Adipocyte (in vitro differentiated cells): Measurements from ENCODE around the gene PRKCA.
"Not testable (repeated sequence)": the region's sequence is repeated elsewhere in the genome, so short reads cannot be mapped to it uniquely, and the experiment has no call there.

Experiments
- DNase-seq: peaks from one replicate; pipeline ENCODE4 v3.0.0-alpha.2; 2015; ENCODE audit warnings: low read depth
- H3K27me3 ChIP-seq: replicated peaks from 2 replicates; pipeline ENCODE4 v1.7.0; 2013; ENCODE audit warnings: mild to moderate bottlenecking, low read length, moderate library complexity; ENCODE audit not compliant: control insufficient read depth, insufficient read depth
- H3K36me3 ChIP-seq: 2 replicates; pipeline ENCODE4 v1.7.0; 2013; ENCODE audit warnings: low read length, mild to moderate bottlenecking, moderate library complexity; ENCODE audit not compliant: control insufficient read depth, insufficient read depth, severe bottlenecking
- H3K4me1 ChIP-seq: 2 replicates; pipeline ENCODE4 v1.7.0; 2013; ENCODE audit warnings: mild to moderate bottlenecking, low read length, moderate library complexity; ENCODE audit not compliant: control insufficient read depth, insufficient read depth
- H3K4me3 ChIP-seq: 2 replicates; pipeline ENCODE4 v1.7.0; 2013; ENCODE audit warnings: mild to moderate bottlenecking, low read length, moderate library complexity
- H3K9ac ChIP-seq: 2 replicates; pipeline ENCODE4 v1.7.0; 2013; ENCODE audit warnings: mild to moderate bottlenecking, low read length, moderate library complexity
- H3K9me3 ChIP-seq: 2 replicates; pipeline ENCODE4 v1.7.0; 2013; ENCODE audit warnings: mild to moderate bottlenecking, low read length, moderate library complexity; ENCODE audit not compliant: control insufficient read depth

Gene PRKCA

GRCh38 chr17:66472123-66472522 is 169.7 kb downstream of the PRKCA start:
- H3K4me1 ChIP-seq = peaks cover 32% of the 10 kb centered on the region
- no peaks in the 10 kb centered on the region for H3K27me3 ChIP-seq
- H3K36me3 ChIP-seq = no peaks in the 10 kb centered on the region
- DNase-seq = no peak
- no peak overlapping the region for H3K9ac ChIP-seq
- no peak overlapping the region for H3K4me3 ChIP-seq
- H3K9me3 ChIP-seq = no peaks in the 10 kb centered on the region

GRCh38 chr17:66474258-66474657 is 171.8 kb downstream of the PRKCA start:
- Histone ChIP-seq H3K36me3 (no peaks in the 10 kb centered on the region), H3K27me3 (no peaks in the 10 kb centered on the region), H3K4me1 (peaks cover 10% of the 10 kb centered on the region), H3K4me3 (no peak overlapping the region), H3K9me3 (no peaks in the 10 kb centered on the region), H3K9ac (no peak overlapping the region)
- DNase-seq = no peak

- Histone ChIP-seq H3K4me1 (peaks cover 4% of the 10 kb centered on the region), H3K9ac (no peak overlapping the region), H3K36me3 (no peaks in the 10 kb centered on the region), H3K27me3 (no peaks in the 10 kb centered on the region), H3K4me3 (no peak overlapping the region), H3K9me3 (no peaks in the 10 kb centered on the region)
- no peak for DNase-seq
Measured at GRCh38 chr17:66474806-66475497, 172.5 kb downstream of the PRKCA start.

- no peak for DNase-seq
- no peaks in the 10 kb centered on the region for H3K36me3 ChIP-seq
- no peak overlapping the region for H3K4me3 ChIP-seq
Measured at GRCh38 chr17:66476014-66476413, 173.6 kb downstream of the PRKCA start.

GRCh38 chr17:66477615-66478283 is 175.3 kb downstream of the PRKCA start:
- Histone ChIP-seq H3K4me3 (no peak overlapping the region), H3K36me3 (no peaks in the 10 kb centered on the region), H3K9me3 (no peaks in the 10 kb centered on the region), H3K9ac (no peak overlapping the region), H3K27me3 (no peaks in the 10 kb centered on the region), H3K4me1 (no peaks in the 10 kb centered on the region)
- DNase-seq = no peak

More at GRCh38 chr17:66476014-66476413, 173.6 kb downstream of the PRKCA start:
- H3K9me3 ChIP-seq = no peaks in the 10 kb centered on the region
- no peak overlapping the region for H3K9ac ChIP-seq
- H3K4me1 ChIP-seq = no peaks in the 10 kb centered on the region
- H3K27me3 ChIP-seq = no peaks in the 10 kb centered on the region

GRCh38 chr17:66479230-66479889 is 176.9 kb downstream of the PRKCA start:
- H3K4me3 ChIP-seq, H3K36me3 ChIP-seq, H3K9me3 ChIP-seq, H3K9ac ChIP-seq, H3K4me1 ChIP-seq, DNase-seq, H3K27me3 ChIP-seq: not testable (repeated sequence)

GRCh38 chr17:66480243-66480642 is 177.8 kb downstream of the PRKCA start:
- DNase-seq = no peak
- Histone ChIP-seq H3K9ac (no peak overlapping the region), H3K36me3 (no peaks in the 10 kb centered on the region), H3K9me3 (no peaks in the 10 kb centered on the region), H3K4me1 (no peaks in the 10 kb centered on the region), H3K27me3 (no peaks in the 10 kb centered on the region), H3K4me3 (no peak overlapping the region)

- Histone ChIP-seq H3K9me3 (no peaks in the 10 kb centered on the region), H3K9ac (no peak overlapping the region), H3K4me1 (no peaks in the 10 kb centered on the region), H3K36me3 (no peaks in the 10 kb centered on the region), H3K4me3 (no peak overlapping the region), H3K27me3 (no peaks in the 10 kb centered on the region)
- no peak for DNase-seq
Measured at GRCh38 chr17:66480802-66481201, 178.4 kb downstream of the PRKCA start.

GRCh38 chr17:66481271-66481670 is 178.9 kb downstream of the PRKCA start:
- no peak overlapping the region for H3K9ac ChIP-seq
- no peak overlapping the region for H3K4me3 ChIP-seq
- no peaks in the 10 kb centered on the region for H3K4me1 ChIP-seq
- DNase-seq = no peak
- no peaks in the 10 kb centered on the region for H3K9me3 ChIP-seq
- no peaks in the 10 kb centered on the region for H3K27me3 ChIP-seq
- H3K36me3 ChIP-seq = no peaks in the 10 kb centered on the region

GRCh38 chr17:66483906-66484305 is 181.5 kb downstream of the PRKCA start:
- Histone ChIP-seq H3K9me3 (no peaks in the 10 kb centered on the region), H3K4me1 (no peaks in the 10 kb centered on the region), H3K27me3 (no peaks in the 10 kb centered on the region), H3K36me3 (no peaks in the 10 kb centered on the region), H3K4me3 (no peak overlapping the region), H3K9ac (no peak overlapping the region)
- DNase-seq = no peak

GRCh38 chr17:66485309-66485947 is 183.0 kb downstream of the PRKCA start:
- no peak for DNase-seq
- H3K9ac ChIP-seq = no peak overlapping the region
- H3K27me3 ChIP-seq = no peaks in the 10 kb centered on the region
- H3K4me1 ChIP-seq = no peaks in the 10 kb centered on the region
- no peaks in the 10 kb centered on the region for H3K9me3 ChIP-seq
- no peaks in the 10 kb centered on the region for H3K36me3 ChIP-seq
- no peak overlapping the region for H3K4me3 ChIP-seq
